B cell (primary cell): ENCODE measurements around the gene SLC17A1. TPM values are rescaled to one million over a fixed set of nuclear protein-coding genes. Genes with fewer than 3 reads are reported as not detected.

Experiments used
- ATAC-seq: fragments of 200-7000 bp; cut with Tn5 transposase; one replicate; pipeline ENCODE4 v1.10.0; 2021; ENCODE audit warnings: low read depth, mild to moderate bottlenecking, moderate number of reproducible peaks, moderate library complexity
- CTCF ChIA-PET: fragments of 350-600 bp; sonication (Branson Sonifier 250); formaldehyde crosslinking; loops from one replicate; lab custom pipeline; 2021; ENCODE audit warnings: antibody characterized with exemption, inconsistent platforms; lab: Charles Lee
- POLR2A ChIA-PET: fragments of 350-600 bp; sonication (Branson Sonifier 250); formaldehyde crosslinking; loops from one replicate; lab custom pipeline; 2021; ENCODE audit warnings: antibody characterized with exemption; lab: Charles Lee
- DNase-seq: peaks from one replicate; pipeline ENCODE4 v3.0.0; 2013
- H2AFZ ChIP-seq: 2 replicates; pipeline ENCODE4 v1.6.1; 2012; ENCODE audit warnings: mild to moderate bottlenecking, low read depth, low read length; ENCODE audit not compliant: insufficient read depth, poor library complexity, severe bottlenecking
- H3K27ac ChIP-seq, 2 donors: 1 replicate in 1 of 2; 2 replicates in 1 of 2; pipeline ENCODE4 v1.5.1; 2012 to 2013; ENCODE audit warnings: low read length in 2 of 2, mild to moderate bottlenecking in 2 of 2, moderate library complexity in 1 of 2
- H3K27me3 ChIP-seq, 4 experiments: fragments of 200-600 bp in 1 of 4; sonication (generic) in 1 of 4; replicated peaks in 1 of 4; 1 replicate in 2 of 4; 2 replicates in 2 of 4; pipeline versions ENCODE4 v1.6.1 to v1.7.0; 2013 to 2016; ENCODE audit warnings: low read length in 3 of 4, mild to moderate bottlenecking in 2 of 4, mixed read lengths in 1 of 4, moderate library complexity in 1 of 4; ENCODE audit not compliant: insufficient read depth in 4 of 4, control insufficient read depth in 3 of 4; ENCODE audit errors: control extremely low read depth in 1 of 4
- H3K36me3 ChIP-seq, 2 experiments: replicated peaks in 1 of 2; 1 replicate in 1 of 2; 2 replicates in 1 of 2; pipeline versions ENCODE4 v1.6.1 to v1.7.1; 2013; ENCODE audit warnings: low read length in 1 of 2; ENCODE audit not compliant: insufficient read depth in 2 of 2, control insufficient read depth in 1 of 2; ENCODE audit errors: control extremely low read depth in 1 of 2, extremely low read depth in 1 of 2
- H3K4me1 ChIP-seq, 2 donors: fragments of 200-600 bp in 1 of 2; sonication (generic) in 1 of 2; 1 replicate in 1 of 2; 2 replicates in 1 of 2; pipeline versions ENCODE4 v1.5.1 to v1.6.1; 2013 to 2017; ENCODE audit warnings: low read length in 2 of 2; ENCODE audit not compliant: control insufficient read depth in 2 of 2, insufficient read depth in 2 of 2
- H3K4me2 ChIP-seq: replicated peaks from 2 replicates; pipeline ENCODE3; 2012; ENCODE audit warnings: mild to moderate bottlenecking, low read depth, low read length; ENCODE audit not compliant: poor library complexity, severe bottlenecking
- H3K4me3 ChIP-seq, 5 experiments: fragments of 200-600 bp in 1 of 5; sonication (generic) in 1 of 5; 1 replicate in 3 of 5; 2 replicates in 2 of 5; pipeline versions ENCODE4 v1.5.1 to v1.7.0; 2011 to 2016; ENCODE audit warnings: low read length in 4 of 5, mild to moderate bottlenecking in 4 of 5, low read depth in 2 of 5, control low read depth in 1 of 5, moderate library complexity in 1 of 5; ENCODE audit not compliant: insufficient read depth in 1 of 5; ENCODE audit errors: control extremely low read depth in 1 of 5, extremely low read depth in 1 of 5
- H3K79me2 ChIP-seq: fragments of 200-600 bp; sonication (generic); one replicate; pipeline ENCODE4 v1.6.0; 2016; ENCODE audit warnings: low read length; ENCODE audit not compliant: control insufficient read depth, insufficient read depth
- H3K9ac ChIP-seq: fragments of 200-600 bp; sonication (generic); 2 replicates; pipeline ENCODE4 v1.6.1; 2017; ENCODE audit warnings: mild to moderate bottlenecking, low read length, moderate library complexity
- H3K9me3 ChIP-seq, 3 donors: one replicate each; pipeline versions ENCODE4 v1.6.1 to v1.7.1; 2013; ENCODE audit warnings: low read length in 2 of 3; ENCODE audit not compliant: control insufficient read depth in 2 of 3, insufficient read depth in 1 of 3; ENCODE audit errors: control extremely low read depth in 1 of 3
- H4K20me1 ChIP-seq: 2 replicates; pipeline ENCODE4 v1.6.0; 2012; ENCODE audit warnings: mild to moderate bottlenecking, low read length; ENCODE audit not compliant: insufficient read depth, control insufficient read depth, poor library complexity, severe bottlenecking
- H3K27ac Mint-ChIP-seq: one replicate; pipeline ENCODE4 v1.8.0; 2021; ENCODE audit warnings: mixed read lengths
- H3K27me3 Mint-ChIP-seq: one replicate; pipeline ENCODE4 v1.8.0; 2021; ENCODE audit warnings: mixed read lengths
- H3K4me1 Mint-ChIP-seq: one replicate; pipeline ENCODE4 v1.8.0; 2021; ENCODE audit warnings: mixed read lengths
- H3K4me3 Mint-ChIP-seq: one replicate; pipeline ENCODE4 v1.8.0; 2021; ENCODE audit warnings: mixed read lengths
- H3K9me3 Mint-ChIP-seq: one replicate; pipeline ENCODE4 v1.8.0; 2022; ENCODE audit warnings: mixed read lengths; ENCODE audit not compliant: insufficient read depth
- CTCF ChIP-seq: fragments of 200-600 bp; IDR thresholded peaks from one replicate; pipeline ENCODE4 v1.8.0; 2022; ENCODE audit warnings: antibody characterized with exemption, mild to moderate bottlenecking
- EZH2 ChIP-seq: IDR thresholded peaks from 2 replicates; pipeline ENCODE4 v1.6.1; 2012; ENCODE audit warnings: borderline replicate concordance, low read depth, mild to moderate bottlenecking, moderate library complexity, low read length; ENCODE audit not compliant: insufficient read depth, poor library complexity, severe bottlenecking
- WGBS: methylation state at CpG from one replicate; pipeline ENCODE4 v1.1.5; 2013; ENCODE audit warnings: missing lambda C conversion rate; ENCODE audit not compliant: insufficient coverage; 5-methylcytosine and 5-hydroxymethylcytosine counted together
- intact Hi-C: fragments of 100-400 bp; cut with micrococcal nuclease; formaldehyde crosslinking; loops from one replicate; pipeline ENCODE4 v1.10.0; 2022
- polyA plus RNA-seq: library from polyadenylated mRNA; depleted of rRNA; stranded (reverse); fragments of >200 nt; gene quantifications from 2 replicates; pipeline ENCODE4 v1.2.3, GENCODE V29; 2012
- total RNA-seq, 2 donors: library from RNA; stranded (reverse); fragments of 120-200 nt in 1 of 2; gene quantifications; 1 replicate in 1 of 2; 2 replicates in 1 of 2; pipeline versions ENCODE4 v1.2.3 to v1.2.4, GENCODE V29; 2013 to 2022

Gene SLC17A1
- total and polyA plus RNA-seq, 2 donors (not counting 1 experiment from before 2014, with no cell fraction given) = not detected

GRCh38 chr6:25842526-25842925 is 10.7 kb upstream of the SLC17A1 start:
- Histone ChIP-seq H4K20me1 (no peaks in the 10 kb centered on the region), H3K4me3 (no peak overlapping the region), H3K27me3 (peaks cover 0 to 16% (median 3%) of the 10 kb centered on the region in 4 experiments), H3K4me2 (no peak overlapping the region), H3K79me2 (no peaks in the 10 kb centered on the region), H3K4me1 (no peaks in the 10 kb centered on the region), H3K9me3 (no peaks in the 10 kb centered on the region), H2AFZ (no peak overlapping the region), H3K36me3 (no peaks in the 10 kb centered on the region), H3K9ac (no peak overlapping the region), H3K27ac (no peak overlapping the region)
- no CpG with 5 or more reads among the region's 1 CpG for WGBS
- no peak overlapping the region for H3K27ac Mint-ChIP-seq
- POLR2A ChIA-PET = no interaction called here
- H3K27me3 Mint-ChIP-seq = peaks cover 27% of the 10 kb centered on the region
- intact Hi-C loops = no loop called here
- H3K4me3 Mint-ChIP-seq = no peak overlapping the region
- H3K9me3 Mint-ChIP-seq = peaks cover 2% of the 10 kb centered on the region
- no peaks in the 10 kb centered on the region for H3K4me1 Mint-ChIP-seq
- no peak for ATAC-seq
- no peak for DNase-seq
- CTCF ChIA-PET = no interaction called here
- no peak for TF ChIP-seq EZH2
- TF ChIP-seq CTCF = no peak

GRCh38 chr6:25835442-25836283 is 3.8 kb upstream of the SLC17A1 start:
- Histone ChIP-seq H3K27me3 (peaks cover 0 to 9% (median 6%) of the 10 kb centered on the region in 4 experiments), H3K4me1 (no peaks in the 10 kb centered on the region), H3K27ac (no peak overlapping the region), H3K4me3 (no peak overlapping the region), H3K9me3 (no peaks in the 10 kb centered on the region), H3K4me2 (no peak overlapping the region), H3K79me2 (no peaks in the 10 kb centered on the region), H2AFZ (no peak overlapping the region), H3K36me3 (no peaks in the 10 kb centered on the region), H4K20me1 (no peaks in the 10 kb centered on the region), H3K9ac (no peak overlapping the region)
- Mint-ChIP-seq H3K9me3 (no peaks in the 10 kb centered on the region), H3K4me1 (no peaks in the 10 kb centered on the region), H3K27me3 (peaks cover 28% of the 10 kb centered on the region), H3K4me3 (no peak overlapping the region), H3K27ac (no peak overlapping the region)
- ChIA-PET CTCF (no interaction called here), POLR2A (no interaction called here)
- ATAC-seq = no peak
- TF ChIP-seq CTCF (no peak), EZH2 (no peak)
- WGBS = 97% methylated on average over 6 of the region's 8 CpGs
- intact Hi-C loops = no loop called here
- no peak for DNase-seq
